HepG2 (cell line): ENCODE data around the gene CPZ. TPM values are rescaled to one million over a fixed set of nuclear protein-coding genes. Genes with fewer than 3 reads are reported as not detected.

ENCODE experiments used
- ATAC-seq: fragments of 200-7000 bp; cut with Tn5 transposase; 3 replicates; pipeline ENCODE4 v1.9.1; 2020; ENCODE audit warnings: mild to moderate bottlenecking, moderate library complexity
- BruUV-seq: library from RNA; stranded (reverse); fragments of 400-500 nt; replicated peaks from 2 replicates; lab custom pipeline; 2021; lab: Mats Ljungman, UMichigan
- CTCF ChIA-PET: fragments of 300-600 bp; formaldehyde crosslinking; extraction: SDS; loops from one replicate; lab custom pipeline; 2021; ENCODE audit warnings: low total read pairs, inconsistent platforms, low intra/inter-chr PET ratio; lab: Yijun Ruan, JAX
- POLR2A ChIA-PET: fragments of 350-600 bp; sonication (Branson Sonifier 250); formaldehyde crosslinking; loops from one replicate; lab custom pipeline; 2020; ENCODE audit warnings: antibody characterized with exemption, inconsistent platforms; lab: Yijun Ruan, JAX
- DNase-seq: peaks from one replicate; pipeline ENCODE4 v3.0.0-alpha.2; 2015; ENCODE audit warnings: low spot score
- FAIRE-seq: peaks from 3 replicates; lab custom pipeline; 2011; peaks lifted over from hg19 to GRCh38; lab: Jason Lieb, UNC
- H2AFZ ChIP-seq: one replicate; pipeline ENCODE4 v1.6.1; 2011; ENCODE audit warnings: low read length, inconsistent platforms
- H3K27ac ChIP-seq: fragments of 300-600 bp; 3 replicates; pipeline ENCODE4 v1.8.0; 2011; ENCODE audit warnings: mixed run types, mild to moderate bottlenecking, mixed read lengths, low read length, inconsistent platforms; ENCODE audit not compliant: insufficient read depth; ENCODE audit errors: extremely low read length
- H3K27me3 ChIP-seq, 2 experiments: fragments of 200-600 bp in 1 of 2; 2 replicates in 1 of 2; 3 replicates in 1 of 2; pipeline versions ENCODE4 v1.6.0 to v1.8.0; 2011; ENCODE audit warnings: low read length in 2 of 2, mild to moderate bottlenecking in 2 of 2, moderate library complexity in 2 of 2, inconsistent platforms in 1 of 2; ENCODE audit not compliant: insufficient read depth in 2 of 2, control insufficient read depth in 1 of 2
- H3K36me3 ChIP-seq, 2 experiments: fragments of 200-600 bp in 1 of 2; replicated peaks in 1 of 2; 2 replicates in 1 of 2; 3 replicates in 1 of 2; pipeline versions ENCODE4 v1.5.1 to v1.8.0; 2011; ENCODE audit warnings: low read length in 2 of 2, inconsistent platforms in 1 of 2; ENCODE audit not compliant: insufficient read depth in 2 of 2, control insufficient read depth in 1 of 2
- H3K4me1 ChIP-seq: 2 replicates; pipeline ENCODE4 v1.5.1; 2012; ENCODE audit warnings: low read length, inconsistent platforms; ENCODE audit not compliant: insufficient read depth
- H3K4me2 ChIP-seq: 2 replicates; pipeline ENCODE4 v1.6.0; 2011; ENCODE audit warnings: low read depth, low read length, inconsistent platforms
- H3K4me3 ChIP-seq, 3 experiments: fragments of 200-600 bp in 1 of 3; sonication (generic), shearing (Covaris generic) in 1 of 3; replicated peaks in 1 of 3; 2 replicates each; pipeline ENCODE4 v1.5.1; 2011 to 2016; ENCODE audit warnings: low read length in 3 of 3, inconsistent platforms in 2 of 3, low read depth in 2 of 3, mild to moderate bottlenecking in 2 of 3, control low read depth in 1 of 3, mixed read lengths in 1 of 3; ENCODE audit not compliant: insufficient read depth in 1 of 3
- H3K79me2 ChIP-seq: one replicate; pipeline ENCODE4 v1.6.1; 2011; ENCODE audit warnings: low read length, inconsistent platforms; ENCODE audit not compliant: insufficient read depth
- H3K9ac ChIP-seq: 2 replicates; pipeline ENCODE4 v1.6.0; 2011; ENCODE audit warnings: mild to moderate bottlenecking, low read depth, low read length, inconsistent platforms; ENCODE audit not compliant: insufficient read depth
- H3K9me3 ChIP-seq: 2 replicates; pipeline ENCODE4 v1.5.1; 2012; ENCODE audit warnings: mild to moderate bottlenecking, low read length
- H4K20me1 ChIP-seq: 2 replicates; pipeline ENCODE4 v1.6.0; 2011; ENCODE audit warnings: inconsistent platforms, mild to moderate bottlenecking, low read length, moderate library complexity; ENCODE audit not compliant: insufficient read depth
- AFF4 ChIP-seq: sonication (generic); formaldehyde crosslinking; IDR thresholded peaks from 2 replicates; pipeline ENCODE4 v1.4.0; 2020; ENCODE audit warnings: missing genetic modification reagents
- BORCS8-MEF2B ChIP-seq: sonication (generic); formaldehyde crosslinking; IDR thresholded peaks from 2 replicates; pipeline ENCODE4 v1.8.0; 2022; ENCODE audit warnings: mild to moderate bottlenecking, missing genetic modification reagents
- DMTF1 ChIP-seq: sonication (generic); formaldehyde crosslinking; IDR thresholded peaks from 2 replicates; pipeline ENCODE4 v1.4.0; 2020; ENCODE audit warnings: mild to moderate bottlenecking, missing genetic modification reagents
- NCOA1 ChIP-seq: sonication (generic); formaldehyde crosslinking; IDR thresholded peaks from 2 replicates; pipeline ENCODE4 v1.9.0; 2021; ENCODE audit warnings: missing genetic modification reagents
- ZNF512 ChIP-seq: sonication (generic); formaldehyde crosslinking; IDR thresholded peaks from 2 replicates; pipeline ENCODE4 v1.4.0; 2020; ENCODE audit warnings: mild to moderate bottlenecking, missing genetic modification reagents
- WGBS: methylation state at CpG from one replicate; pipeline ENCODE4 v1.1.6; 2017; ENCODE audit warnings: low lambda C conversion rate; 5-methylcytosine and 5-hydroxymethylcytosine counted together
- in situ Hi-C: cut with HindIII; loops from 2 replicates; pipeline ENCODE4 v1.10.0; 2017; ENCODE audit warnings: low pct_unique_long_range_greater_than_20kb; ENCODE audit not compliant: extremely low pct_ligation_motif_present
- intact Hi-C: fragments of 100-400 bp; cut with micrococcal nuclease; formaldehyde crosslinking; loops from one replicate; pipeline ENCODE4 v1.10.0; 2022; ENCODE audit not compliant: unreplicated experiment
- polyA plus RNA-seq, 8 experiments: library from polyadenylated mRNA; depleted of rRNA in 3 of 8; stranded (reverse) in 7 of 8; unstranded in 1 of 8; fragments of >200 nt; fragmentation: Illumina TruSeq in 4 of 8; extraction: Trizol in 4 of 8; gene quantifications; 2 replicates each; pipeline versions ENCODE4 v1.2.1 to v1.2.3, GENCODE V29; 2011 to 2016; ENCODE audit warnings: low read depth in 4 of 8, missing spikeins in 1 of 8, mixed read lengths in 1 of 8; ENCODE audit not compliant: insufficient read depth in 1 of 8
- total RNA-seq, 5 experiments: library from RNA; depleted of rRNA; stranded (reverse); fragments of >200 nt; fragmentation: Illumina TruSeq; extraction: Trizol; gene quantifications; 2 replicates each; pipeline ENCODE4 v1.2.3, GENCODE V29; 2016; ENCODE audit warnings: low read depth in 1 of 5

Gene CPZ
- total and polyA plus RNA-seq, 2 of the 13 experiments (the other 11 are each of a cell fraction or from before 2014, with no cell fraction given) = 0.58 to 0.61 TPM

- Histone ChIP-seq H3K4me2 (no peak overlapping the region), H3K36me3 (no peaks in the 10 kb centered on the region), H2AFZ (no peak overlapping the region), H3K4me3 (no peak overlapping the region), H3K27me3 (peaks cover 2 to 40% of the 10 kb centered on the region in 2 experiments), H3K79me2 (no peaks in the 10 kb centered on the region), H3K4me1 (no peaks in the 10 kb centered on the region)
- intact Hi-C loops = no loop called here
- DNase-seq = no peak
- no peak for TF ChIP-seq NCOA1 (CRISPR knock-in tag)
- no peak for TF ChIP-seq ZNF512 (CRISPR knock-in tag)
- TF ChIP-seq, all 625 proteins: peak for 0
- BruUV-seq = no TSS peak
- ATAC-seq (no peak), FAIRE-seq (no peak)
- ChIA-PET POLR2A (interaction anchor here (0.5 kb wide), 1 partner anchor 18 kb away, joined by 3 read pairs; no protein-coding TSS in a partner anchor), CTCF (no interaction called here)
- 44% methylated on average over 12 of the region's 14 CpGs for WGBS
- in situ Hi-C loops = loop anchor here (10.0 kb wide), 1 partner anchor 74 kb away; no protein-coding TSS in a partner anchor
- H4K20me1 ChIP-seq = no peaks in the 10 kb centered on the region
- no peak overlapping the region for H3K27ac ChIP-seq
- H3K9ac ChIP-seq = no peak overlapping the region
- H3K9me3 ChIP-seq = no peaks in the 10 kb centered on the region
Measured at GRCh38 chr4:8548731-8549351, 43.7 kb upstream of the CPZ start.

GRCh38 chr4:8549352-8549931, 43.1 kb upstream of the CPZ start:
- POLR2A ChIA-PET = interaction anchor here (0.5 kb wide), 1 partner anchor 19 kb away, joined by 3 read pairs; no protein-coding TSS in a partner anchor
- Histone ChIP-seq H4K20me1 (no peaks in the 10 kb centered on the region), H3K4me1 (no peaks in the 10 kb centered on the region), H3K27me3 (peaks cover 2 to 35% of the 10 kb centered on the region in 2 experiments), H3K36me3 (no peaks in the 10 kb centered on the region), H3K79me2 (no peaks in the 10 kb centered on the region), H2AFZ (no peak overlapping the region), H3K4me2 (no peak overlapping the region), H3K27ac (no peak overlapping the region), H3K9me3 (no peaks in the 10 kb centered on the region), H3K9ac (no peak overlapping the region), H3K4me3 (no peak overlapping the region)
- DNase-seq (no peak), ATAC-seq (no peak), FAIRE-seq (no peak)
- CTCF ChIA-PET = no interaction called here
- TF ChIP-seq AFF4 (CRISPR knock-in tag) = no peak
- TF ChIP-seq BORCS8-MEF2B (CRISPR knock-in tag) = no peak
- TF ChIP-seq DMTF1 (CRISPR knock-in tag) = no peak
- BruUV-seq = no TSS peak
- intact Hi-C loops (no loop called here), in situ Hi-C loops (loop anchor here (10.0 kb wide), 1 partner anchor 75 kb away; no protein-coding TSS in a partner anchor)
- 27% methylated on average over 5 of the region's 11 CpGs for WGBS
